ENCODE results near the gene CIZ1. TPM values are rescaled to one million over a fixed set of nuclear protein-coding genes. Genes with fewer than 3 reads are reported as not detected.

The CIZ1 gene
- total and polyA plus RNA-seq, 9 of the 15 experiments (the other 6 are each of a cell fraction or from before 2014, with no cell fraction given), result 6.6 to 329 (median 87.8) TPM

DNA sequence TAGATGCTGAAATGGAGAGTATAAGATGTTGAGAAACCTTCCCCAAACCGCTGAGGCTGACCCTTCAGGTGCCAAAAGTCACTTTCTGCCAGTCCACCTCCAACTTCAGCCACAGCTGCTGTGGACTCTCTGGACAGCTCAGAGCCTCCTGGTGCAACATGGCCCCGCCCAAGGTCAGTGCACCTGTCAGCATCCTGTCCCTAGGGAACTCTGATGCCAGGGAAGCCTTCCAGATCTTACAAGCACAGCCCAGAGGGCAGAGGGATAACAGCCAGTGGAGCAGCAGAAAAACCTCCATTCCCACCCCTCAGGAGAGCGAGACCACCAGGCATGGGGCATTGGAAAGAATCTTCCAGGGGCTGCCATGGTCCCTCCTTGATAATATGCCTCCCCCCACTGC is 53.4 kb downstream of the CIZ1 start:
- Histone ChIP-seq H3K4me3 (no peak overlapping the region), H3K27ac (ENCODE audit: extremely low read depth, low read depth, low read length) (no peak overlapping the region), H3K36me3 (ENCODE audit: control insufficient read depth, insufficient read depth, low read length) (no peaks in the 10 kb centered on the region), H4K20me1 (replicated peaks; ENCODE audit: control insufficient read depth, insufficient read depth, low read length) (no peaks in the 10 kb centered on the region), H3K9me3 (replicated peaks; ENCODE audit: control insufficient read depth, insufficient read depth, low read depth, low read length) (no peaks in the 10 kb centered on the region), H3K79me2 (ENCODE audit: control insufficient read depth, insufficient read depth, low read length) (no peaks in the 10 kb centered on the region), H2AFZ (ENCODE audit: low read depth, low read length) (no peak overlapping the region), H3K27me3 (ENCODE audit: control insufficient read depth in 2 of 2, insufficient read depth in 2 of 2, low read length in 2 of 2) (no peaks in the 10 kb centered on the region), H3K9ac (ENCODE audit: insufficient read depth in 1 of 2, low read depth in 2 of 2, low read length in 2 of 2) (no peak overlapping the region), H3K9me1 (ENCODE audit: control insufficient read depth, insufficient read depth, low read length) (no peaks in the 10 kb centered on the region), H3K4me1 (replicated peaks in 1 of 2; ENCODE audit: control insufficient read depth in 2 of 2, insufficient read depth in 2 of 2, low read length in 2 of 2) (peaks cover 13 to 22% of the 10 kb centered on the region in 2 experiments; a peak in 3 of 5 replicates), H3K4me2 (ENCODE audit: insufficient read depth, low read length) (no peak overlapping the region)
- WGBS (ENCODE audit: insufficient coverage, low coverage, missing lambda C conversion rate), result 92% methylated on average over 2 of the region's 3 CpGs
- CTCF ChIA-PET (ENCODE audit: low intra/inter-chr PET ratio), result no interaction called here
- FAIRE-seq, result no peak
- ATAC-seq, result peak; percentile 21; the same call in 1 of the 3 replicates
- in situ Hi-C loops (cut with MboI), result no loop called here
- no TSS peak for BruUV-seq (replicated peaks)
- DNase-seq (ENCODE audit: extremely low read depth in 1 of 4, low spot score in 3 of 4), result no peak
- TF ChIP-seq ZBTB8A (IDR thresholded peaks at IDR 0.05; ENCODE audit: partially characterized antibody), result no peak
- no peak for TF ChIP-seq CBX5 (IDR thresholded peaks at IDR 0.05; ENCODE audit: borderline replicate concordance, low read depth)
- no peak for TF ChIP-seq CBX8 (IDR thresholded peaks at IDR 0.05; ENCODE audit: borderline replicate concordance, extremely low read depth, low read depth, low read length, poor library complexity, severe bottlenecking)
- no peak for TF ChIP-seq ZNF764 (CRISPR knock-in tag; IDR thresholded peaks at IDR 0.05; ENCODE audit: low read depth)
- no peak for TF ChIP-seq ZNF785 (CRISPR knock-in tag; IDR thresholded peaks at IDR 0.05)
- TF ChIP-seq, protein P1, sequence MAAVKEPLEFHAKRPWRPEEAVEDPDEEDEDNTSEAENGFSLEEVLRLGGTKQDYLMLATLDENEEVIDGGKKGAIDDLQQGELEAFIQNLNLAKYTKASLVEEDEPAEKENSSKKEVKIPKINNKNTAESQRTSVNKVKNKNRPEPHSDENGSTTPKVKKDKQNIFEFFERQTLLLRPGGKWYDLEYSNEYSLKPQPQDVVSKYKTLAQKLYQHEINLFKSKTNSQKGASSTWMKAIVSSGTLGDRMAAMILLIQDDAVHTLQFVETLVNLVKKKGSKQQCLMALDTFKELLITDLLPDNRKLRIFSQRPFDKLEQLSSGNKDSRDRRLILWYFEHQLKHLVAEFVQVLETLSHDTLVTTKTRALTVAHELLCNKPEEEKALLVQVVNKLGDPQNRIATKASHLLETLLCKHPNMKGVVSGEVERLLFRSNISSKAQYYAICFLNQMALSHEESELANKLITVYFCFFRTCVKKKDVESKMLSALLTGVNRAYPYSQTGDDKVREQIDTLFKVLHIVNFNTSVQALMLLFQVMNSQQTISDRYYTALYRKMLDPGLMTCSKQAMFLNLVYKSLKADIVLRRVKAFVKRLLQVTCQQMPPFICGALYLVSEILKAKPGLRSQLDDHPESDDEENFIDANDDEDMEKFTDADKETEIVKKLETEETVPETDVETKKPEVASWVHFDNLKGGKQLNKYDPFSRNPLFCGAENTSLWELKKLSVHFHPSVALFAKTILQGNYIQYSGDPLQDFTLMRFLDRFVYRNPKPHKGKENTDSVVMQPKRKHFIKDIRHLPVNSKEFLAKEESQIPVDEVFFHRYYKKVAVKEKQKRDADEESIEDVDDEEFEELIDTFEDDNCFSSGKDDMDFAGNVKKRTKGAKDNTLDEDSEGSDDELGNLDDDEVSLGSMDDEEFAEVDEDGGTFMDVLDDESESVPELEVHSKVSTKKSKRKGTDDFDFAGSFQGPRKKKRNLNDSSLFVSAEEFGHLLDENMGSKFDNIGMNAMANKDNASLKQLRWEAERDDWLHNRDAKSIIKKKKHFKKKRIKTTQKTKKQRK (IDR thresholded peaks at IDR 0.05; ENCODE audit: borderline replicate concordance, low read depth, low read length), result no peak
- intact Hi-C loops (cut with micrococcal nuclease), result no loop called here
- POLR2A ChIA-PET, result interaction anchor here (0.6 to 1.3 kb wide), 4 partner anchors 10 to 196 kb away, joined by 3 to 4 read pairs (median 3); no protein-coding TSS in a partner anchor

Data from K562 (cell line).